Hematopoietic multipotent progenitor cell treated with erythropoietin and hydrocortisone succinate and interleukin-3 and kit ligand, for 4 days (in vitro differentiated cells): ENCODE results near the gene ADCY10.
"Not testable (repeated sequence)": the region's sequence is repeated elsewhere in the genome, so short reads cannot be mapped to it uniquely, and the experiment has no call there.

Experiments used
- DNase-seq: peaks from one replicate; pipeline ENCODE4 v3.0.0-alpha.2; 2015

ADCY10 gene

GRCh38 chr1:167842872-167843271 is 71.1 kb downstream of the ADCY10 start:
- no peak for DNase-seq

GRCh38 chr1:167841530-167841929 is 72.4 kb downstream of the ADCY10 start:
- DNase-seq = no peak

- DNase-seq = no peak
Observed at GRCh38 chr1:167839009-167839408, 74.9 kb downstream of the ADCY10 start.

- peak; percentile 22 for DNase-seq
Observed at GRCh38 chr1:167837326-167837725, 76.6 kb downstream of the ADCY10 start.

GRCh38 chr1:167836197-167836596 is 77.7 kb downstream of the ADCY10 start:
- DNase-seq = no peak

- no peak for DNase-seq
Observed at GRCh38 chr1:167833904-167834303, 80.0 kb downstream of the ADCY10 start.

- no peak for DNase-seq
Observed at GRCh38 chr1:167832693-167833092, 81.2 kb downstream of the ADCY10 start.

GRCh38 chr1:167830668-167831067 is 83.3 kb downstream of the ADCY10 start:
- not testable (repeated sequence) for DNase-seq

- DNase-seq = peak; percentile 37
Observed at GRCh38 chr1:167829868-167830267, 84.1 kb downstream of the ADCY10 start.

GRCh38 chr1:167826127-167826526 is 87.8 kb downstream of the ADCY10 start:
- DNase-seq = no peak

GRCh38 chr1:167825419-167826079 is 88.4 kb downstream of the ADCY10 start:
- DNase-seq = no peak

- no peak for DNase-seq
Observed at GRCh38 chr1:167824163-167824794, 89.7 kb downstream of the ADCY10 start.

GRCh38 chr1:167821969-167822685 is 91.8 kb downstream of the ADCY10 start:
- no peak for DNase-seq

- DNase-seq = no peak
Observed at GRCh38 chr1:167821356-167821685, 92.6 kb downstream of the ADCY10 start.

- DNase-seq = no peak
Observed at GRCh38 chr1:167820684-167821355, 93.1 kb downstream of the ADCY10 start.

- peak; percentile 69 for DNase-seq
Observed at GRCh38 chr1:167819849-167820683, 93.9 kb downstream of the ADCY10 start.

- DNase-seq = no peak
Observed at GRCh38 chr1:167815650-167816049, 98.3 kb downstream of the ADCY10 start.

- no peak for DNase-seq
Observed at GRCh38 chr1:167812972-167813371, 101.0 kb downstream of the ADCY10 start.

GRCh38 chr1:167808690-167809089 is 105.2 kb downstream of the ADCY10 start:
- DNase-seq = peak; percentile 52

GRCh38 chr1:167808104-167808503 is 105.8 kb downstream of the ADCY10 start:
- no peak for DNase-seq

GRCh38 chr1:167806676-167807075 is 107.3 kb downstream of the ADCY10 start:
- not testable (repeated sequence) for DNase-seq

GRCh38 chr1:167806235-167806634 is 107.7 kb downstream of the ADCY10 start:
- not testable (repeated sequence) for DNase-seq
